GM19240 (cell line): ENCODE measurements around the gene PDLIM7.
A peak's percentile ranks its signal among the peaks of the same experiment; 100 is the strongest.
"Not testable (repeated sequence)": the region's sequence is repeated elsewhere in the genome, so short reads cannot be mapped to it uniquely, and the experiment has no call there.

Source experiments
- DNase-seq: peaks from one replicate; pipeline ENCODE4 v3.0.0; 2011; ENCODE audit warnings: low spot score; ENCODE audit not compliant: insufficient read length

The PDLIM7 gene

GRCh38 chr5:177497292-177498012, at the start of gene PDLIM7:
Gene PDLIM7, minus strand, starts transcription at chr5:177497604. Its CDS starts 1,092 bp downstream, at chr5:177496512.
- DNase-seq = peak; percentile 93

GRCh38 chr5:177546258-177546741, 48.9 kb upstream of the PDLIM7 start:
- DNase-seq = no peak

DNA sequence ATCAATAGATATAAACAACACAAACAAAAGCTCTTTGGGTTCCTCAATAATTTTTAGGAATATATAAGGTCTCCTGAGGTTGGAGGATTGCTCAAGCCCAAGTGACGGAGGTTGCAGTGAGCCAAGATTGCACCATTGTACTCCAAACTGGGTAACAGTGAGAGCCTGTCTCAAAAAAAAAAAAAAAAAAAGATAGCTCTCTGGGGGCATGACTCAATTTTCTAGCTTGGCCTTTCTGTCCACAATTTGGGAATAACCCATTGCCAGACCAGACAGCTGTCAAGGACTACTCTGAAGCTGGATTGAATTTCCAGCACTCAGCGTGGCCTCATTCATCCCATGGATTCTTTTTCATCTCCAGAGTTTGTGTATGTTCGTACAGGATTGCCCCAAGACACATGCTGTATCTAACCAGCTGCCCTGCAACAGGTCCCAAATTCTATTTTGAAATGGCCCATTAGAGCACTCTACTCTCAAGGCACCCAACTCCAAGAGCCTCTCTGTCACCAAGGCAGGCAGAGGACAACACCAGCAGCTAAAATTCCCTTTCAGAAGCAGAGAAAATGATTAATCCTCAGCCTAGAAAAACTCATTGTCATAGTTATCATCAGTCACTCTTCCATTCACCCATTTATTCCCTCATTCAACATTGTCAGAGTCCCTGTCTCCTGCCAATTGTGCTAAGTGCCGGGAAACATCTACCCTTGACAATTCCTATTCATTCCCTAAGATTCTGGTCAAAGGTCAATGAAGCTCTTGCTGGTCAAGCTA, 48.3 kb upstream of the PDLIM7 start:
- DNase-seq = no peak

DNA sequence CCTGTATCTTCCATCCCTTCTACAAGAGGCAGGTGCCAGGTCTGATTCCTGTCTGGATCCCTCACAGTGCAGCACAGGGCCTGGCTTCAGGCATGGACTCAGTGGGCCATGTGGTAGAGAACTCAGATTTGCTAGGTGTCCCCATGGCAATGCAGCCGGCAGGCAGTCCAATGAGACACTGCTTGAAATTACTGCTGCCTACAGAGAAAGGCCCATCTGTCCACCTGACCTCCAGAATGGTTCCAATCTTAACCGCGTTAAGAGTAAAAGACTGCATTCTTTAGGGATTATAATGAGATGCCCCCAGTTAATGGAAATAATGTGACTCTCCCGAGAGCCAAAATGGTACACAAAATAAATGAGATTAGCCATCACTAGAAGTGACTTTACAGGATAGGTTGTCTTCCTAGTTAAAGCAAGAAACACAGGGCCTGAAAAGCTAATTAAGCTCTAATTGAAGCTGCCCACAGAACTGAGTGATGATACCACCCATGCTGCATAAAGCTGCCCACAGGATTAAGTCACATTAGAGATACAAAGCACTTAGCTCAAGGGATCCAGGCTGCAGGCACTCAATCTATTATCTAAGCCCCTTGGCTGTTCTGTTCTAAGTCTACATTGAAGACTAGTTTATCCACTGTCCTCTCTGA, 45.5 kb upstream of the PDLIM7 start:
- DNase-seq = no peak

DNA sequence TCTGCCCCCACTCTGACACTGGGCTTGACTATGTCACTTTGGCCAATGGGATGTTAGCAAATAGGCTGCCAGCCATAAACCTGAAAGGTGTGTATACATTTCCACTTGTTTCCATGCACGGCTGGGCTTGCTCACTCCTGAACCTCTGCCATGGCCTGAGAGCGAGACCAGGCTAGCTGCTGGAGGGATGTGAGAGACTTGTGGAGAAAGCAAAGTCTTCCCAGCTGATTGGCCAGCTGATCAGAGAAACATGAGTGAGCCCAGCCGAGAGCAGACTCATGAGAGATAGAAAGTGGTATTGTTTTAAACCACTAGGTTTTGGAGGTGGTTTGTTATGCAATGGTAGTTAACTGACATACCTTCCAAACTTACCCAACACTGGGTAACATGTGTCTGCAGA, 43.0 kb upstream of the PDLIM7 start:
- DNase-seq = no peak

DNA sequence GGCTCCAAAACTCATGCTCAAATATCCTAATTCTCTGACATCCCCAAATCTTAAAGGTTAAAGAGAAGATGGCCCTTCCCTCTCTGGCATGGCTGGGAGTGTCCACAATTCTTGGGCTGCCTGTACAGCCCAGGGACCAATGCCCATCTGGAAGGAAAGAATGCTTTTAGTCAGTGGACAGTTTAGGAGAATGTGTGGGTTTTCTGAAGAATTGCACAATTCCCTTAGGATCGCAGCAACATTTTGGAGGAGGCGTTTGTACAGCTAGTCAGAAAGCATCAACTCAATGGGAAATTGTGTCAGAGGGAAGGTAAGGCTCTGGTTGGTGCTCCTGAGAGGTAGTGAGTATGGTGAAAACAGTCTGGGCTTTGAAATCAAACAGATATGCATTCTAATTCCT, 42.0 kb upstream of the PDLIM7 start:
- DNase-seq = no peak

GRCh38 chr5:177538876-177539275, 41.5 kb upstream of the PDLIM7 start:
- no peak for DNase-seq

GRCh38 chr5:177537389-177538361, 40.3 kb upstream of the PDLIM7 start:
- DNase-seq = no peak

DNA sequence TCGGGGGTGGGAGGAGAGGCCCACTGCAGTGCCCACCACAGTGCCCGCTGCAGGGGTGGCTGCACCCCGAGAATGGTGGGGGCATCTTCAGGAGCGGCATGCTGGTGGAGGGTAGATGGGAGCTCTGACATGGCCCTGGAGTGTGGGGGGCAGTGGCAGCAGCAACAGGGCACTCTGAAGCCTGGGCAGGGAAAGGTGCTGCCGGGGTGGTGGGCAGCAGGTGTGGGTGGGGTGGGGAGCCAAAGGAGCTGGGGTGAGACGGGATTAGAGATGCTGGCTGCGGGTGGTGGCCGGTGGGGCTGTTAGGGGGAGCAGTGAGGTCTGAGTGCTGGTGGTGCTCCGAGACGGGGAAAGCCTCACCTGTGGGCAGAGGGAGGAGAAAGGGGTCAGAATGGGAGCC, 39.0 kb upstream of the PDLIM7 start:
- DNase-seq = no peak

- no peak for DNase-seq
Observed at GRCh38 chr5:177535125-177535524, 37.7 kb upstream of the PDLIM7 start.

DNA sequence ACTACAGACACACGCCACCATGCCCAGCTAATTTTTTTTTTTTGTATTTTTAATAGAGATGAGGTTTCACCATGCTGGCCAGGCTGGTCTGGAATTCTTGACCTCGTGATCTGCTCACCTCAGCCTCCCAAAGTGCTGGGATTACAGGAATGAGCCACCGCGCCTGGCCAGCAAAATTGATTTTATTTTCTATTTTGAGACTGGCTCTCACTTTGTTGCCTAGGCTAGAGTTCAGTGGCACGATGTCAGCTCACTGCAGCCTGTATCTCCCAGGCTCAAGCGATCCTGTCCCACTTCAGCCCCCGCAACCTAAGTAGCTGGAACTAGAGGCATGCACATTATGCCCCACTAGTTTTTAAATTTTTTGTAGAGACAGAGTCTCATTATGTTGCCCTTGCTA, 37.0 kb upstream of the PDLIM7 start:
- not testable (repeated sequence) for DNase-seq

DNA sequence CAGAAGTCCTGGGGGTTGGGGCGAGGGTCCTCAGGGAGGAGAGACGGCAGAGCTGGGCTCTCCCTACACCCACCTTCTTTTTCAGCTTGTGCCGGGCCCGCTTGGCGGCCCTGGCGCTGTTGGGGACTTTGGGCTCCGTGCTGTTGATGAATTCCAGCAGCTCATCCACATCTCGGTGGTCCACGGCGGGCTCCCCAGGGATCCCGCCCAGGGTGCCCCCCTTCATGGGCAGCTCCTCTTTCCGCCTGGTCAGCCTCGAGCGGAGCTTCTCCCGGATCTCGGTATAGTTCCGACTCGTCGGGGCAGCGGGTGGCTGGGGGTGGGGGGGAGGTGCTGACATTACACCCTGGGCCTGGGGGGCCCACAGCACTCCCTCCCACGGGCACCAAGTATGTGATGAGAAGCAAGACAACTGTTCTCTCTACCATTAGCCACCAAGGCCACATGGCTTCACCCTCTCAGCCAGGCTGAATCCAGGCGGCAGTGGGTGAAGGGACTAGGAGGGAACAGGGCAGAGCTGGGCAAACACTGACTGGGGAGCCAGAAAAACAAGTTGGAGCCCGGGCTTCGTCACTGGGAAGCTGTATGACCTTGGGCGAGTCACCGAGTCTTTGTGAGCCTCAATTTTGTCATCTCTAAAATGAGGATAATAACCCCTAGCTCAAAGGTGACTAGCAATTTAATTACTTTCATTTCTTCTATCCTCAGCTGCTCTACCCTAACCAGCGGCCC, 34.0 kb upstream of the PDLIM7 start:
- no peak for DNase-seq

- DNase-seq = no peak
Observed at GRCh38 chr5:177530638-177531037, 33.2 kb upstream of the PDLIM7 start.

DNA sequence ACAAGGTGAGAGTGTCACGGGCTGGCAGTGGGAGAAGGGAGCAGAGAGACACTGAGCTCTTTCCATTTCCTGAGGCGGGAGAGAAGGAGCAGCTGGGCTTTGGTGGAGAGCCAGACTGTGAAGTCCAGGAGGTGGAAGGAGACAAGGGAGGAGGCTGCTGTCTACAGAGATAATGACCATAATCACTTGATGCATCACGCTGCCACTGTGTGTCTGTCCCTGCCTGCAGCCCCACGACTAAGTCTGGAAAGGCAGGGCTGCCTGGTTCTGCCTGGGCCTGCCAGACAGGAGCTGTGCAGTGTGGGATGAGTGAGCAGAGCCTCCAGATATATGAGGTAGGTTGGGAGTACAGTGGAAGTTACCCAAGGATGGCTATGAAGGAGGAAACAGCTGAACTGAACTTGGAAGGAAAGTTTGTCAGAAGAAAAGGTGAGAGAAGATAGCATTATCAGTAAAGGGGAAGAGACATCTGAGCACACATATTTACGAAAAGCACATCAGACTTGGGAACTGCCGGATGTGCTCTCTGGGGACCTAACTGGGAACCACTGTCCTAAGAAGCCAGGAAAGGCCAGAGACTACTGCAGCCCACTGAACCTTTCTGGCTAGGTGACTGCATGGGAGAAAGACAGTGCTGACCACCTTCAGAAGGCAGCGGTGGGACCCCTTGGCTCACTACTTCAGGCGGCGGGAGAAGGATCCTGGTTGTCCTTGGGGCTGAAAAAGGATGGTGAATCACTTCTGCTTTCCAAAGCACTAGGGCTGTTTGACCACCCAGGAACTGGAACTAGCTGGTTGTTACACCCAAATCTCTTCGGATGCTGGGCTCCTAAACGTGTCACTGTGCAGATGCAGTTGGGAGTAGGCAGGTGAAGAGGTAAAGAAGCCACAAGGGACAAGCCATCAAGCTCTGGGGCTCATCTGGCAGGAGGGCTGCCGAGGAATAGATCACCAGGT, 32.1 kb upstream of the PDLIM7 start:
- no peak for DNase-seq

DNA sequence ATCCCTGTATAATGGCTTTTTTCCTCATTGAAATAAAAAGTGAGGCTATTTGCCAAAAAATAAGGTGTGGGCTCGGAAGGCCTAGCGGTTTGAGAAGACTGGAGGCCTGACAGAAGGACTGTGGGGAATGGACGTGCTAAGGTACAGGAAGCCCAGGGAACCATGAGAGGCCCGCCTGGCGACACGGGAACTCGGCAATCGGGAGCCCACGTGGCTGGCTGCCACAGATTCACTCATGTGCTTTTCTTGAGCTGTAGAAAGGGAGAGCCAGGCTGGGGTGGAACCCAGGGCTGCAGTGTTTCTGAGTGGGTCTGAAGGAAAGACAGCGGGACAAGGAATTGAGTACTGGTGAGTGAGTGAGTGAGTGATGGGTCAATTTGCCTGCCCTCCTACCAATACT, 31.2 kb upstream of the PDLIM7 start:
- no peak for DNase-seq

DNA sequence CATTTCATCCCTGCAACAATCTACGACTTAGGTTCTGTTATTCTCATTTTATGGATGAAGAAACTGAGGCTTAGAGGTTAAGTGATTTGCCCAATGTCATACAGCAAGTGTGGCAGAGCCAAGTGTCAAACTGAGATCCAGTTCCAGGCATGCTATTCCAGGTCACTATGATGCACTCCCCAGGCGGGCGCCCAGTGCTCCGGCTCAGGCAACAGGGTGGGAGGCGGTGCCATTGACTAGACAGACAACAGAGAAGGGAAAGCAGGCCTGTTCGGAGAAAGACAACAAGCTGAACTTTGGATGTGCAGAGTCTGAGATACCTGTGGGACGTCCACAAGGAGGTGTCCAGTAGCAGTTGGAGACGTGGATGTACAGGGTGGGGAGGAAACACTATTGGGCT, 30.2 kb upstream of the PDLIM7 start:
- no peak for DNase-seq

GRCh38 chr5:177526791-177527190, 29.4 kb upstream of the PDLIM7 start:
- DNase-seq = no peak

DNA sequence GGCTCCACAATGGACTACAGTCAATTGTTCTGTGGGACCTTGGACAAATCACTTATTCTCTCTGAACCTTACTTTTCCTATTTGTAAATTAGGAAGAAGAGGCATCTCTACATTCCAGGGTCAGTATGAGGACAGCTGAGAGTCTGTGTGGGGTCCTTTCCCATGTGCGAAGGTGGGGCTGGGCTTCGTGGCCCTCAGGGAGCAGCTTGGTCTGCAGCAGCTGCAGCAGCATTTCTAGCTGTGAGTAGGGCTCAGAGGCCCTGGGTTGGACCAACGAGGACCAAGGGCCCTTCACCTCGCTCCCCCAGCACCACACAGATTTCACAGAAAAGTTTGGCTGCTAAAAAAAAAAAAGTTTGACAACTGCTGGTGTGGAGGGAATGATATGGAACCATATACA, 28.8 kb upstream of the PDLIM7 start:
- DNase-seq = no peak

DNA sequence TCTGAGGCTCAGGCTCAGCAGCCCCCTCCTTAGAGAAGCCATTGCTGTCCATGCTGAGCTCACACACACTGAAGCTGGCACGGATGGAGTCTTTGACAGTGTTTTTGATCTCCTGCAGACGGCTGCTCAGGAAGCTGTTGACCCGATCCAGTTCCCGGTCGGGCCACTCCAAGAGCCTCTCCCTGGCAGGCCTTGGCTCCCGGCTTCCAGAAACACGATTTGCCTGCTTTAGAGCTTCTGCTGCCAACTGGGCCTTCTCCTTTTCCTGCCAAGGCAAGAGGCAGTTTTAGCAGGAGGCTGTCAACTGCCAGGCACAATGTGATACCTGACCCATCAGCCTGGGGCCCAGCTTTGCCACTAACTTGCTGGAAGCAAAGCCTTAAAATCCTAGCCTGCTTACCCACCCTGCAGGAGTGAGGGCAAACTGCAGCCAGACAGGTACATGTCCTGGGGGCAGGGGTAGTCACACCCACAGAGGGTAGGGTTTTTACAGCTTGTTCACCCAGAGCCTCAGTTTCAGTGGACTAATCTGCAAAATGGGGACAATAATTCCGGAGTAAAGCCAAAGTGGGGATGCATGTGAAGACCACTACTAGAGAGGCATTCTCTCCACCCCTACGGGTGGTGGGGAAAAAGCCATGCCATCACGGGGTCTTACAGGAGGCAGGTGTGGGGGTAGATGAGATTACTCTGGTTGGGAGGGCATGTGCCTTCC, 27.7 kb upstream of the PDLIM7 start:
- DNase-seq = no peak
